Fibroblast of skin of back (primary cell): ENCODE data around the gene SBF2.
"Not testable (repeated sequence)": the region's sequence is repeated elsewhere in the genome, so short reads cannot be mapped to it uniquely, and the experiment has no call there.

Experiments used
- DNase-seq: peaks from one replicate; pipeline ENCODE4 v3.0.0-alpha.2; 2013

SBF2 gene

DNA sequence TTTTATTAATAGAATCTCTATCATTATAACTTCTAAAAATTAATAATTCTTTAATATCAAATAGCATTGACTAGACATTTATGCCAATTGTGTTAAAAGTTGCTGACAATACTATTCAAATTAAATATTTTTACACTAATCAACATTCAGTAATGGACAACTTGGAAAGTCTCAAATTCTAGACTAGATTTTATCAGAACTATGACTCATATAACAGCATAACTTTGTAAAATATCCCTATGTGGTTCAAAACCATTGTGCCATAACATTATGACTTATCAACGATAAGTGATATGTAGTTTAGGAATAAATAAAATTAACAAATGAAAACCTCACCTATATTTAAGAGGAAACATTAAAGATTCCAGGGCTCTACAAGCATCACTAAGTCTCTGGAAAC, 291.8 kb downstream of the SBF2 start:
- no peak for DNase-seq

DNA sequence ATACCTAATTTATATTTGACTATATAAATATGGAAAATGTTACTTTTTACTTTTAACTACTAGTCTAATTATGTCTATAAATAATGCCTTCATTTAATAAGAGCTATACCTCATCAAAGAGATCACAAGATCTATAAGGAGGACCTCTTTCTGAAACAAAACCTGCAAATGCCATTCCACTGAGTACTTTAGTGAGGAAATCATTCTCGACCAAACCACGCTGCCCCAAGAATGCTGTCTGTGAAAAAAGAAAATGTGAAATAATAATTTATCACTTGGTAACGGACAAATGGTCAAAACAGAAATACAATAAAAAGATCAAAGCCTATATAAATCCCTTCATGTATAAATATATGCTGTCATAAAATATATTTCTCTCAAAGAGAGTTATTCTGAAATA, 301.7 kb downstream of the SBF2 start:
- DNase-seq: peak; percentile 31

DNA sequence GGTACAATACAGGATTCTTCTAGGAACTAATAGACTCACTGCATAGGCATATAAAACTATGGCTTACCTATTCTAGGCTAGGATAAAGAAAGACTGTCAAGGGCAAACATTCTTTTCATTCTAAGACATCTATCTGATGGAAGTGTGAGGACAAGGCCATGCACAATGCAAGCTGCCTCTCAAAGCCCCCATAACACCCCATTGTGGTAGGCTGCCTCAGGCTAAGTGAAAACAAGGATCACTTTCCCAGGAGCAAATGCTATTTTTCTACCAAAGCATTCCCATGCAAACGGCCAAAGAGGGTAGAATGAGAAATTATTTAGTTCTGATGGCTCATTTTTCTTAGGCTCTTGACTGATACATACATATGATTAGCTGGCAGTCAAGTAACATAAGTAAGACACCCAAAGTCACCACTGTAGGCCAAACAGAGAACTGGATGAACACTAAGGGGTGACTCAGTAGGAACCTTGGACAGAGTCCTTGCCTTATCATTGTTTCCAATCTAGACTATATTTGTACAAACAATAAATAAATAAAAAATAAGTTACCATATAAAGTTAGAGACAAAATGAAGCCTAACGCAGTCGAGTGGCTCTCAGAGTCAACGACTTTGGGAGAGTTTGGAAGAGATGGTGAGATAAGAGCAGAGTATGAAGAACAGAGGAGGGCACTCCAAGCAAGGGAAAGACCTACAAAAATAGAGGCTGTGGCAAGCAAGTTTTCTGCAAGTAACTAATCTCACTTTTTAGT, 303.6 kb downstream of the SBF2 start:
- no peak for DNase-seq

DNA sequence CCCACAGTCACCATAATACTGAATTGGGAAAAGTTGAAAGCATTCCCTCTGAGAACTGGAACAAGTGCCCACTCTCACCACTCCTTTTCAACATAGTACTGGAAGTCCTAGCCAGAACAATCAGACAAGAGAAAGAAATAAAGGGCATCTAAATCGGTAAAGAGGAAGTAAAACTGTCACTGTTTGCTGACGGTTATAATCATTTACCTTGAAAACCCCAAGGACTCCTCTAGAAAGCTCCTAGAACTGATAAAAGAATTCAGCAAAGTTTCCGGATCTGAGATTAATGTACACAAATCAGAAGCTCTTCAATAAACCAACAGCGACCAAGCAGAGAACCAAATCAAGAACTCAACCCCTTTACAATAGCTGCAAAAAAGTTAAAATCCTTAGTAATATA, 306.7 kb downstream of the SBF2 start:
- DNase-seq: not testable (repeated sequence)

DNA sequence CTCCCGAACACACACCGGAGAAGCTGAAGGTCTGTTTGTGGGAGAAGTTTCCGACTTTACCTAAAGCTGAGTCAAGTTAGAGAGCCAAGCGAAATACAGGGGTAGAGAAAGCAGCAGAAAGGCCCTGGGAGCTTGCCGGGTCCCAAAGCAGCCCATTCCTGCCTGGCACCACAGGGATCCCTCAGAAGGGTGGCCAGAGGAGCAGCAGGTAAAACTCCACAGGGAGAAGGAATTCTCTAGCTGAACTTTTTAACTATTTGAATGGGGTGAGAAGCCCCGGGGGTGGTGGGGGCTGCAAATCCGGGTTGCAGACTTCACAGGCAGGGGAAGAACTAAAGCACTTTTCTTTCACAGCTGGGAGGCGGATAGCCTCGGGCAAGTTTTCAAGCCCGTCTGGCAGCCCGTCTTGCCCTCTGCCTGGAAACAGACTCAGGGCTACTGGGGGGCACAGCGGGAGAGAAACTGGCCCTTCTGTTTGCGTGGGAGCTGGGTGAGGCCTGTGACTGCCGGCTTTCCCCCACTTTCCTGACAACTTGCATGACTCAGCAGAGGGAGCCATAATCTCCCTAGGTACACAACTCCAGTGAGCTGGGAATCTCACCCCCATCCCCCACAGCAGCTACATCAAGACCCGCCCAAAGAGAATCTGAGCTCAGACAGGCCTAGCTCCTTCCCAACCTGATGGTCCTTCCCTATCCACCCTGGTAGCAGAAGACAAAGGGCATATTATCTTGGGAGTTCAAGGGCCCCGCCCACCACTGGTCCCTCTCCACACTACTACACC, 311.0 kb downstream of the SBF2 start:
- peak; percentile 77 for DNase-seq

DNA sequence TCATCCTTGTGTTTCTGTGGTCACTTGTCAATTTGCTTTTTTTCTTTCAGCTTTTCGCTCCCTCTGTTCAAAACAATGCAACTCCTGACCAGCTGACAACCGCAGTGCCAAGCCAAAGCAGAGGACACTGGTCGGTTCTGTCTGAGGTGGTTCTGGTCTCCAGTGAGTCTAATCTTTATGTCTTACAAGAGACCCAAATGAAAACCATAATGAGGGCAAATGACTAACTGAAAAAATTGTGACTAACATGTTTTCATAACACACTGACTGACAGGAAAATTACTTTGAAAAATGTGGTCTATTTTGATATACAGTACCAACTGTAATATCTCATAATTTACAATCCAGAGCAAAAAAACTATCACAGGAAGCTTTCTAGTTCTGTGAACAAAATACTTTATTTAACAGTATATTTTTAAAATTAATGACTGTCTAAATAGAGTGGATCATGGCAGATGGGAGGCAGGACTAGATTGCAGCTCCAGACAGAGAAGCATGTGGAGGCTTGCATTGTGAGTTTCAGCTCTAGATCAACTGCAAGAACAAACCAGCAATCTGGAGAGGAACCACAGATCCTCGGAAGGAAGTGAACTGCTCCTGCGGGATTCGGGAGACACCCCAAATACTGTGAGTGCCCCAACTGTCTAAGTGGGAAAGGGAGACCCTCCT, 311.8 kb downstream of the SBF2 start:
- peak; percentile 75 for DNase-seq

DNA sequence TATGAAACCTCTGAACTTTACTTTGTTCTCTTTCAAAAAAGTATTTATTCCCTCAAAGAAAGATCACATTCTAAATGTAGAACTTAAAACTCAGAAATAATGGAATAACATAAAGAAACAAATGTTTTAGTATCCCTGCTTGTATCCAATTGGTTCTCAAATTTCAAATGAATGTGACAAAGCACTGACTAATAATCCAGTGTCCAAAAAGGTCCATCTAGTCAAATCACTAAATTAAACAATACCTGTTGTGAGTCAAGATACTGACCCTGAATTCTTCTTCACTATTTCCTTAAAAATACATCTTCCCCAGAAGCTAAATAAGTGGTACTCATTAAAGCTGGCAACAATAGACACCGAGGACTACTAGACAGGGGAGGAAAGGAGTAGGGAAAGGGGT, 313.1 kb downstream of the SBF2 start:
- DNase-seq: no peak

DNA sequence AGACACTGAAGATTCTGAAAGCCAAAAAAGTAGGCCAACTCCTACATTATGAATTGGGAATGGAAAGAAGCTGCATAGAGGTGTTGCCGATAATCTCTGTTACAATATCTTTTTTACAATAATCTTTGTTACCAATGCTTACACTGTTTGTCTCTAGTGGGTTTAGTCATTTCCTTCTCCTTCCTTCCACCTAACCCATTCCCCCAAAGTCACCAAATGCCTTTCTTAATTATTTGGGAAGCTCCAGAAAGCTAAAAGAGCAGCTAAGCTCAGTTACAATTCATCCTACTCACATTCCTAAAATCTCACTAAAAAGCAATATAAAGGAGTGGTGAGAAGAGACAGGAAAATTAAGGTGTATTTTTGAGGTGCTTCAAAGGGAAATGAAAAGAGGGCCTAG, 316.5 kb downstream of the SBF2 start:
- DNase-seq: no peak

DNA sequence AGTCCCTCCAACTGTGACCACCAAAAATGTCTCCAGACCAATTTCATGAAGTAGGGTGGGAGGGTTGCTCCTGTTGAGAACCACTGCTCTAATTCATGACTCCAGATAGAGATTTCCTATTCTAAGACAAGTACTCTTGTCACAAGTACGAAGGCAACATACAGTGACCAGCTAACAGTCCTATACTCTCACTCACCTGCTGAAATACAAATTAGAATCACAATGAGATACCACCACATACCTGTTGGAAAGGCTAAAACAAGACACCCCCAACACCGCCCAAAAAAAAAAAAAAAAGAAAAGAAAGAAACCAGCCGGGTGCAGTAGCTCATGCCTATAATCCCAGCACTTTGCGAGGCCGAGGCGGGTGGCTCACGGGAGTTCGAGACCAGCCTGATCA, 319.6 kb downstream of the SBF2 start:
- no peak for DNase-seq

DNA sequence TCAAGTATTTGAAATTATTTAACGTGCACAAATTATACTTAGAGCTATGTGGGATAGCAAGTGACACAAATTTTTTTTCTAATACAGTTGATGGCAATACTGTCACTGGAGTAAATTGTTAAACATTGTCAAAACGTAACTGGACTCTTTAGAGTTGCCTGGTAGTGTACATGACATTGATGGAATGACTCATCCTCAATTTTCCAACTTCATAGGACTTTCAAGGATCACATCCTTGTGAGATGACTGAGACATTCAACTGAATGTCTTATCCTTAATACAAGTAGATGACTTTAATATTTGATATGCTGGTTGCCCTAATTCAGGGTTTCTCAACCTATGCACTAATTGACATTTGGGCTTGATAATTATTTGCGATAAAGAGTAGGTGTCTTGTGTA, 320.1 kb downstream of the SBF2 start:
- peak; percentile 80 for DNase-seq

DNA sequence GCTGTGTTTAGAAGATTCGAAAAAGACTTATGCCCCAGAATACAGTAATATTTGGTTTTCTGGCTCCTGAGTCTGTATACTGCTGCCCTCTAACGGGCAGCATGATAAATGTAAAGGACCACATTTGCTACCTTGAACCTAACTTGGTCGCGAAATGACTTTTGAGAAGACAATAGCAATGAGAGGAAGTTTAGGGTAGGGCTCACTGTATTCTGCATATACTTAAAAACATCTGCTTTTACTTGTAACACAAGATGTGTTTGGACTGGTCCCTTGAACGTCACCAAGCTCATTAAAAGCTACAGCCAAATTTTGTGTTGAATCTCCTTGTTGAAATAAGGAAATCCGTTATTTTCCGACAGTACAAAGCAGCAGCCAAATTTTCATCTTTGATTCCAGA, 321.0 kb downstream of the SBF2 start:
- DNase-seq: peak; percentile 71

DNA sequence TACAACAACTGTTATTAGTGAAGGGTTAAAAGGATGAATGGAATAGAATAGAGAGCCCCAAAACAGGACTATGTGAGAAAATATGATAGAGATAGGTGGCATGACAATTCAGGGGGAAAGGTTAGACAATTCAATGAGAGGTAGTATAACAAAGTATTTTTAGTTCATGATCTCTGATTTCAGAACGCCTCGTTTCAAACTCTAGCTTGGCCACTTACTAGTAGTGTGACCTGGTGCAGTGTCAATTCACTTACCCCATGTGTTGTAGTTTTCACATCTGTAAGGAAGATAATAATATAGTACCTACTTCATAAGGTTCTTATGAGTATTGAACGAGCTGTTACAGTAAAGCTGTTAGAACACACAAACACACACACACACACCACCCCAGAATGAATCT, 322.1 kb downstream of the SBF2 start:
- DNase-seq: no peak

DNA sequence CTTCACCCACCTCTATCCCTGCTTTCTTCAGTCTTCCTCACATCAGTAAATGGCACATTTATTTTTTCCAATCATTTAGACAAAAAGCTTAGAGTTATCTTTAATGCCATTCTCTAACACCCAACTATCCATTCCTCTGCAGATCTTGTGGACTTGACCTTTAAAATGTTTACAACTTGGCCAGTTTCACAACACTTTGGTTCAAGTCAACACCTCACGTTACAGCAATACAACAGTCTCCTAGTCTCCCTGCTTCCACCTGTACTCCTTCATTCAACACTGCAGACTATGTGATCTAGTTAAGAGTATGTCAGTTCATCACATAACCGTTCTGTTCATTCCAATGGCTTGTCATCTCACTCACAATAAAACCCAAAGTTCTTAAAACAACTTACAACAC, 325.0 kb downstream of the SBF2 start:
- no peak for DNase-seq

DNA sequence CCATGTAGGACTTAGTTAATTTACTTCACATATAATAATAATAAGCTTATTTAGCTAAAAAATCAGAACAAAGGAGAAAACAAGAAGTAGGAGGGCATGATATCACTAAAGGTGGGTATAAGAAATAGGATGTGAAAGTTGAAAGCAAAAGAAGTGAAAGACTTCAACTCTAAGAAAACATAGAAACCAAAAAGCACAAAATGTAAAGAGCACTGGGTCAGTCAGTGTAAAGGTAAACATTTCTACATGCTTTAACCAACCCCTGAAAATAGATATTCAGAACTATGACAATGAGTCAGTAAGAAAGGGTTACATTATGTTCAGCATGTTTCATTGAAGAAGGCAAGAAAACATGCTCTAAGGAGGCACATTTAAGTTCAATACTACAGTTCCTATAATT, 331.3 kb downstream of the SBF2 start:
- no peak for DNase-seq

DNA sequence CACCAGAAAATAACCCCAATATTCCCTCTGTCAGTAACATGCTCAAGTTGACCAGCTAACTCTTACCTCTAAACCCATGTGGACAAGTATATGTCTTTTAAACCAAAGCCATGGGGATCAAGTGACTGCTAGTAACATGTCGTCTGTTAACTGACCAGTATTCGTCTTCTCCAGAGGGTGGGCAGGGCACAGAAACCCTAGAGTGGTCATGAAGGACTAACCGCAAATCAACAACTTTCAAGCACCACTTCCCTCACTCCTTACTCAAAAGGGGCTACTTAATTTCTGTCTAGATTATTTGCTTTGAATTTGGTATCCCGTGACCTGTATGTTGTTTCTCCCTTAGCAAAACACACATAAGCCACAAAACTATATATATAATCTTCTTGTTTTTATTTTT, 336.9 kb downstream of the SBF2 start:
- DNase-seq: no peak

DNA sequence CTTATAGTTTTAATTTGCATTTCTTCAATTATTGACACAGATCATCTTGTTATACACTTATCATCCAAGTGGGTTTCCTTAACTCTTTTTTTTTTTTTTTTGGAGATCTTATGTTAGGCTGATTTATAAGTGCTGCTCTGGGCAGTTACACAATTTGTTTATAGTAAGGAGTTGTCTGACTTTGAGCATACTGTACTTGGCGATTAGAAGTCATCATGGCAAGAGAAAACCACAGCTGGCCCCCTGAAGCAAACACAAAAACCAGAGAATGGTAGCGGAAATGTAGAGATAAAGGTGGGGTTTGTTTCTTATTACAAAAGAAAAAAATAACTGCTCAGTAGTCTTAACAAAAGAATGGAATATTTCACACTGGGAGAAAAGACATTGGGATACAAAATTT, 337.5 kb downstream of the SBF2 start:
- DNase-seq: no peak

DNA sequence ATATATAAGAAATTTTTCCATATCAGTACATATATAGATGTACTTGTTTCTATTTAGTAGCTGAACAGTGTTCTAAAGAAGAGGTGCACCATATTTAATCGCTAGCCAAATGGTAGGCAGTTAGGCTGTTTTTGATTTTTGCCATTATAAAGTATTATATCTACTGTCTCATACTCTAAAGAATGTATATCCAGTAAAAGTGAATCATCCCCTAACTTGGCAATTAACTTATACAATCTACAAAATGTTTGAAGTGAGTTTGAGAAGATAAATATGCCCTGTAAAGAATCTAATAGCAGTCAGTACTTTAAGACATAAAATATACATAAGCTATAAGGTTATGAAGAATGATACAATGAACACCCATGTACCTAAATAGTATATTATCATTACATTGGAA, 338.6 kb downstream of the SBF2 start:
- peak; percentile 58 for DNase-seq

DNA sequence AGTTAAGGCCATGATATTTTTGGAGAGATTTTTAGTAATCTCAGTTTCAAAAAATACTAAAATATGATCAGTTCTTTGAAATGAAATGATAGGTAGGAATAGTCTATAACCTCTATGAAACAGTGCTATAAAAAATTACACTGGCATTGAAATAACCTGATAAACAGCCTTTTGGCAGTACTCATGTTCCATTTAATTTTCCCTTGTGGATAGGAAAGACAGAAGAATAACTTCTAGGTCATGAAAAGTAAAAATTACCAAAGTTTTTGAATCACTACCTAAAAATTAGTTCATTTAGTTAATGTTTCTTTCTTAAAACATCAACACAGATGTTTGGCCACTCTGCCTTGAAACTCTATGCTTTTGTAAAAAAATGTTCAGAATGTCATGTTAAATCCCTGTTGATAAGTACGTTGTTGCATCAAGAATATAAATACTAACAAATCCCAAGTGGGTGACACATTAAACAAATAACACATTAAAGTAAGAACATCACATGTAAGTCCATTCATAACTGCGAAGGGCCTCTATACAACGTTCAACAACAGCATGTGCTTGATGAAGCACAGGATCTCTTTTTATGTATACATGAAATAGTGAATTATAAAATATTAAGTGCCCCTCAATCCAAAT, 339.9 kb downstream of the SBF2 start:
- peak; percentile 63 for DNase-seq

DNA sequence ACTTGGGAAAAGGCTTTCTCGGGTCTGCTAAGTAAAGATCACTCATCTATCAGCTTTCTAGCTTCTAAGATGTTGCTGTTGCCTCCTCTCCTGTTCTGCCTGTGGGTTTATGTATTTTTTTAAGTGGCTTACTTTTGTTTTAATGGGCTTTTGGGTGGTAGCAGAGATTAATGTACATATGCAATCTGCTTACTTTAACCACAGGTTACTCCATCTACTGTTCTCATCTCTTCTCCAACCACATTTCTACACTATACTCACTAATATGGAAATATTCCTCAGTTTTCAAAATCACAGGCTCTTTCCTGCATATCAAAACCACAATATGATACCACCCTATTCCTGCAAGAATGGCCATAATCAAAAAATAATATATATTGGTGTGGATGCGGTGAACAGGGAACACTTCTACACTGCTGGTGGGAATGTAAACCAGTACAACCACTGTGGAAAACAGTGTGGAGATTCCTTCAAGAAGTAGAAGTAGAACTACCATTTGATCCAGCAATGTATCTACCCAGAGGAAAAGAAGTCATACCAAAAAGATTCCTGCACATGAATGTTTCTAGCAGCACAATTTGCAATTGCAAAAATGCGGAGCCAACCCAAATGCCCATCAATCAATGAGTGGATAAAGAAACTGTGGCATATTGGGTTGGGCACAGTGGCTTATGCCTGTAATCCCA, 341.4 kb downstream of the SBF2 start:
- DNase-seq: no peak

DNA sequence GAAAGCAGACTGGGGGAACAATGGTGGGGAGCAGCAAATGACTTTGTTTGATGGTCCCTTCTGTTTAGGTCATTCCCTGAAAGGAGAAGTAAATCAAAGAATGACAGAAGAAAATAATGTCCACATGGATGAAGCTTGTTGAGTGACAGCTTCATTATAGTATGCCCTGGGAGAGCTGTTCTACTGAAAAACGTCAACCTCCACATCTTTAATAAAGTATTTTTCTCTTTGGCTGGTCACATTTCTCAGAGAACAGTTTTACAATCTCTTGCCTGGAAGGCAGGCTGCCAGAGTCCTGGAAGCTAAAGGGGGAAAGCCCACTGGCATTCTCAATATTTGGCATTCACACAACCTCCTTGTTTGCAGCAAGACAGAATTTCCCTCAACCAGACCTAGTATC, 342.2 kb downstream of the SBF2 start:
- DNase-seq: no peak

DNA sequence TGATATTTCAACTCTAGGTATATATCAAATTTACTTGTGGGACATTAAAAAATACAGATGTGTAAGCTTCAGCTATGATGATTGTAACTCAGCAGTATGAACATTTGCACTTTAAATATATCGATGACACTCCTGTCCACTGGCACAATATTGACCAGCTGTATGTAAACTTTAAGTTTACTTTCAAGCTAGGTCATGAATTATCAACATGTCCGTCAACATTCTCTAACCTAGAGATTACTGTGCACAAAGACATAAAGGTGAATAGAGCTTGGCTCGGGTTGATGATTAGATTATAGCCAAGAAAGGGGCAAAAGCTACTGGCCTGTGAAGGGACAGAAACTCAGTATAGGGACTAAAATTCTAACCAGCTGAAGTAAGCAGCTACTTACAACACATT, 343.6 kb downstream of the SBF2 start:
- no peak for DNase-seq

DNA sequence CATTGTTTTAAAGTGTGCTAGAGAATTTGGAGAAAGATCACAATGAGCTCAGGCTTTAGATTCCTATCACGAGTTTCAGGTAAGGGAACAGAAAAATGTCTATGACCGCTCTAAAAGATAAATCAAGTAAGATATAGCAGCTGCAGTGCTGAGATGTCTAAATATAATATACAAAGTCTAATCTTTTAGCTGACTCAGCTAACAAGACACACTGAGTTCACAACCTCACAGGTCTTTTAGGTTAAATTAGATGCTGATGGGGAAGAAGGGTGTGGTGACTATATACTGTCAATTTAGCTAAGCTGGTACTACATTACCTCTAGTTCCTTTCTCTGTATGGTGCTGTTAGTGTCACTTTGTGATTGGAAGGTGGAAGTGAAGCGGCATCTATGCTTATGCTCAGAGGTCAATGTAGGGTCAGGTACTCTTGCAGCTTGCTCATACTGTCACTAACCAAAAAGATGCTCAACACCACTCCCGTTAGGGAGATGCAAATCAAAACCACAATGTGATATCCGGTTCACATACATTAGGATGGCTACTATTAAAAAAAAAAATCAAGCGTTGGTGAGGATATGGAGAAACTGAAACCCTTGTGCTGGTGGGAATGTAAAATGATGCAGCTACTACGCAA, 346.7 kb downstream of the SBF2 start:
- DNase-seq: no peak
